K562 treated with DMSO at 1 percent for 48 hours (cell line): Measurements from ENCODE around the gene MRPS26. TPM values are rescaled to one million over a fixed set of nuclear protein-coding genes. Genes with fewer than 3 reads are reported as not detected.

Experiments
- total RNA-seq: library from RNA; unstranded; fragments of 300-600 nt; gene quantifications from 2 replicates; pipeline ENCODE4 v1.2.3, GENCODE V29; 2022; ENCODE audit warnings: low replicate concordance; ENCODE audit errors: extremely low read depth

The MRPS26 gene
- total RNA-seq: not detected in 2 replicates

DNA sequence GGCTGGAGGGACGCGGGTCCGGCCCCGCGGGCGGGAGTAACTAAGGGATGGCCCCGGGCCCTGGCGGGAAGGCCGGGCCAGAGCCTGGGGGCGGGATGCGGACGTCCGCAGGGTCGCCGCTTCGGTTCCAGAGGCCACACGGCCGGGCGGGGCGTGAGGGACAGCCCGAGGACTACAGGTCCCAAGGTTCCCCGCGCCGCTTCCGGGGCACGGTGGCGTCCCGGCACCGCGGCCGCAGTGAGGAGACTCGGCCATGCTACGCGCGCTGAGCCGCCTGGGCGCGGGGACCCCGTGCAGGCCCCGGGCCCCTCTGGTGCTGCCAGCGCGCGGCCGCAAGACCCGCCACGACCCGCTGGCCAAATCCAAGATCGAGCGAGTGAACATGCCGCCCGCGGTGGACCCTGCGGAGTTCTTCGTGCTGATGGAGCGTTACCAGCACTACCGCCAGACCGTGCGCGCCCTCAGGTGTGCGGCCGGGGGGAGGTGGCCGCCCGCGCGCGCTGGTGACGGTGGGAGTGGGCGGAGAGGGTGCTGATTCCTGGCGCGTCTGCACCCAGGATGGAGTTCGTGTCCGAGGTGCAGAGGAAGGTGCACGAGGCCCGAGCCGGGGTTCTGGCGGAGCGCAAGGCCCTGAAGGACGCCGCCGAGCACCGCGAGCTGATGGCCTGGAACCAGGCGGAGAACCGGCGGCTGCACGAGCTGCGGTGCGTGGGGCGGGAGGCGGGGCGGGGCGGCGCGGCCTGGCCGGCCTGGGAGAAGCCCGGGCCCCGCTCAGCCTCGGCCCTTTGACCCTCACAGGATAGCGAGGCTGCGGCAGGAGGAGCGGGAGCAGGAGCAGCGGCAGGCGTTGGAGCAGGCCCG lies at the start of gene MRPS26:
Gene MRPS26, plus strand, starts transcription at position 237 of the 861 bp plus-strand sequence. Its CDS starts 17 bp downstream, at position 254.

DNA sequence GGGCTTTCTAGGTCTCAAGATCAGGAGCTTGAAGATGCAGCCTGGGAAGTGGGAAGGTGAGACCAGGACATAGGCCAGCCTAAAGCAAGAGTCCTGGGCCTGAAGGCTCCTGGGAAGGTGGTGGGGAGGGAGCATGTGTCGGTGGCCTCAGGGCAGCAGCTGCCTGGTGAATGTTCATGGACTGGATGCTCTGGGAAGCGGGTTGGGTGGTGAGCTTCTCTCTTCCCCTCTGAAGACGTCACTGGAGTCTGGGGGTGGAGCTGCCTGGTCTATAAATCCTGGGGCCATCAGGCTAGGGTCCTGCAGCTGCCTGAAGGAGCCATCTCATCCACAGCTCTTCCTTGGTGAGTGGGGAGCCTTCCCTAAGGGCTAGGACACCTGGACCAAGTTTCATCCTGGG lies 2.5 kb upstream of the MRPS26 start, which contains the start of gene GNRH2:
Gene GNRH2, plus strand, starts transcription at position 301 of the 400 bp plus-strand sequence. CDS start 793 bp downstream, outside the sequence.

DNA sequence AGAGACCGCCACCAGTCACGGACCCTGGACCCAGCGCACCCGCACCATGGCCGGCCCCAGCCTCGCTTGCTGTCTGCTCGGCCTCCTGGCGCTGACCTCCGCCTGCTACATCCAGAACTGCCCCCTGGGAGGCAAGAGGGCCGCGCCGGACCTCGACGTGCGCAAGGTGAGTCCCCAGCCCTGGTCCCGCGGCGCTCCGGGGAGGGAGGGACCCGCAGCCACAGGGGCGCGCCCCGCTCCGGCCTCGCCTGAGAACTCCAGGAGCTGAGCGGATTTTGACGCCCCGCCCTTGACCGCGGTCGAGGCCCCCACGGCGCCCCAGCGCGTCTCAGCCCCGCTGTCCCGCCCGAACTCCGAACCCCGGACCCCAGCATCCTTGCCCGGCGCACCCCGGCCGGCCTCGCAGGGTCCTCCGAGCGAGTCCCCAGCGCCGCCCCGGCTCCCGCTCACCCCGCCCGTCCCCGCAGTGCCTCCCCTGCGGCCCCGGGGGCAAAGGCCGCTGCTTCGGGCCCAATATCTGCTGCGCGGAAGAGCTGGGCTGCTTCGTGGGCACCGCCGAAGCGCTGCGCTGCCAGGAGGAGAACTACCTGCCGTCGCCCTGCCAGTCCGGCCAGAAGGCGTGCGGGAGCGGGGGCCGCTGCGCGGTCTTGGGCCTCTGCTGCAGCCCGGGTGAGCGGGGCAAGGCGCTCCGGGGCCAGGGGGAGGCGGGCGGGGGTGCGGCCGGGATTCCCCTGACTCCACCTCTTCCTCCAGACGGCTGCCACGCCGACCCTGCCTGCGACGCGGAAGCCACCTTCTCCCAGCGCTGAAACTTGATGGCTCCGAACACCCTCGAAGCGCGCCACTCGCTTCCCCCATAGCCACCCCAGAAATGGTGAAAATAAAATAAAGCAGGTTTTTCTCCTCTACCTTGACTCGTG lies 26.0 kb downstream of the MRPS26 start, which contains the start of gene OXT:
Gene OXT, plus strand, starts transcription at position 11 of the 920 bp plus-strand sequence. Its CDS starts 36 bp downstream, at position 47.

DNA sequence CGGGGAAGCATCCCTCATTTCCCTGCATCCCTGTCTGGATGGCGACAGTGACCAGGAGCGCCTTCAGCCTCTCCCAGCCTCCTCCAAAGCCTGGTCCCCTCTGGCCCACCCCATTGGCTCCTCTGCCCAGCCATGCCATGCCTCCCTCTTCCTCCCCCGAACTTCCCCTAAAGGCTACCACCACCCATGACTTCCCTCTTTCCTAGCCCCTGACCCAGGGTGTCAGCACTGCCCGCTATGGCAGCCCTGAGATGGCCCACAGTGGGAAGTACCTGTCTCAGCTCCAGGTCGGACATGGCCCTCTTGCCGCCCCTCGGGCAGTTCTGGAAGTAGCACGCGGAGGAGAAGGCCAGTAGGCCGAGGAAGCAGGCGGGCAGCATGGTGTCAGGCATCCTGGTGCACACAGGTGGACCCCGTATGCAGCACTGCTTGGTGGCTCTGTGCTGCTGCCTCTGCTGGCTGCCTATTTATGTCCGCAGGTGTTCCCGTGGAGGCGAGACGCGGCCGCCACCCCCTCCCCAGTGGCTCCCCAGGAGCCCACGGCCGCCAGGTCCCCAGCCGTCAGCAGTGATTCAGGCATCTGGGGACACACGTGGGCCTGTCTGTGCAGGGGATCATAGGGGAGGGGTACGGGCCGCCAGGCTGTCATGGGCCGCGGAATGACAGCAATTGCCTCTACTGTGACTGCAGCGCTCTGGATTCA lies 38.6 kb downstream of the MRPS26 start, which contains the start of gene AVP:
Gene AVP, minus strand, starts transcription at position 442 of the 703 bp plus-strand sequence. Its CDS starts 50 bp downstream, at position 392.

Other genes with a start within 250 kb of the MRPS26 start
- not detected in 2 replicates for gene CPXM1, start 245.4 kb upstream of the MRPS26 start, total RNA-seq
- gene C20orf141, start 231.1 kb upstream of the MRPS26 start, total RNA-seq: not detected in 2 replicates
- gene TMEM239, start 229.7 kb upstream of the MRPS26 start, total RNA-seq: not detected in 2 replicates
- gene PCED1A, start 205.4 kb upstream of the MRPS26 start, total RNA-seq: not detected in 2 replicates
- gene VPS16, start 205.3 kb upstream of the MRPS26 start, total RNA-seq: not detected in 2 replicates
- not detected in 2 replicates for gene PTPRA, start 172.6 kb upstream of the MRPS26 start, total RNA-seq
- gene GNRH2, start 2.4 kb upstream of the MRPS26 start, total RNA-seq: not detected in 2 replicates
- gene OXT, start 25.6 kb downstream of the MRPS26 start, total RNA-seq: not detected in 2 replicates
- not detected in 2 replicates for gene AVP, start 38.7 kb downstream of the MRPS26 start, total RNA-seq
- not detected in 2 replicates for gene FASTKD5, start 113.8 kb downstream of the MRPS26 start, total RNA-seq
- not detected in 2 replicates for gene UBOX5, start 113.8 kb downstream of the MRPS26 start, total RNA-seq
- gene LZTS3, start 127.5 kb downstream of the MRPS26 start, total RNA-seq: not detected in 2 replicates
- not detected in 2 replicates for gene DDRGK1, start 158.6 kb downstream of the MRPS26 start, total RNA-seq
- gene ITPA, start 163.4 kb downstream of the MRPS26 start, total RNA-seq: not detected in 2 replicates
- gene SLC4A11, start 193.1 kb downstream of the MRPS26 start, total RNA-seq: not detected in 2 replicates